HL-60/S4 treated with retinoic acid at 250 ng/mL for 4 days and 3 days (cell line): ENCODE results near the gene RTN3.

ENCODE experiments used
- in situ Hi-C: fragments of 300-500 bp; cut with MboI; formaldehyde crosslinking; loops from 2 replicates; pipeline ENCODE4 v1.7.0; 2022; ENCODE audit warnings: low sequenced_read_pairs

RTN3 gene

DNA sequence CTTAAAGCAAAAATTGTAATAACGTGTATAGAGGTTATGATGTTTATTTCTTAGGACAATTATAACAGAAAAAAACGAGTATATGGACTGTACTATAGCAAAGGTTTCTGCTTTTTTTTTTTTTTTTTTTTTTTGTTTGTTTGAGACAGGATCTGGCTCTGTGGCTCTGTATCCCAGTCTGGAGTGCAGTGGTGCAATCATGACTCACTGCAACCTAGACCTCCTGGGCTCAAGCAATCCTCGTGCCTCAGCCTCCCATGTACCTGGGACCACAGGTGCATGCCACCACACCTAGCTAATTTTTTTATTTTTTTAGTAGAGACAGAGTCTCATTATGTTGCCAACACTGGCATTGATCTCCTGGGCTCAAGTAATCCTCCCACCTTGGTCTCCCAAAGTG lies 48.0 kb downstream of the RTN3 start:
- in situ Hi-C loops: no loop called here

DNA sequence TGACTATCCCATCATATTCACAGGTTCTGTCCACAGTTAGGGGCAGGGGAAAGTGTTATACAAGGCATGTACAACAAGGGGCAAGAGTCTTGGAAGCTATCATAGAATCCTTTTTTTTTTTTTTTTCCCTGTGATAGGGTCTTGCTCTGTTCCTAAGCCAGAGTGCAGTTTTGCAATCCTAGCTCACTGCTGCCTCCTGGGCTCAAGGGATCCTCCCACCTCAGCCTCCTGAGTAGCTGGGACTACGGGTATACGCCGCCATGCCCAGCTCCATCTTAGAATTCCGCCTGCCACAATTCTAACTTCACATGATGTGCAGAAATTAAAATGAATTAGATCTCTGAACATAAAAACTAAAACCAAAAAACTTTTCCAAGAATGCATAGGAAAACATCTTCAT lies 55.6 kb downstream of the RTN3 start:
- in situ Hi-C loops: no loop called here

DNA sequence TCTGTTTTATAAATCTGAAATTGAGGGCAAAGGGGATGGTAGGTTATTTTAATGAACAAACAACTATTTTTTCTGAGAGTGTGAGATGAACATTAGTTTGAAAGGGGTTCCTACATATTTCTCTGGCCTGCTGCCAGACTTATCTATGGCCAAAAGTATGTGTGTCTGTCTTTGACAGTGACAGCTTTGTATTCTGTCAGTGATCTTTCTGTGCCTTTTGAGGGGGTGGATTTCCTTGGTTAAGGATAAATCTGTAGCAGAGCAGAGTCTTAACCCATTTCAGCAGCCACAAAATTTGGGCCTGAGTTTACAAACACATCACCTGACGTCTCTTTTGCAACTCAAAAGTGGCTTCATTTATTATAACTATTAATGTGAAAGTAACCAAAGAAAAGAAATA lies 56.4 kb downstream of the RTN3 start:
- in situ Hi-C loops: no loop called here

DNA sequence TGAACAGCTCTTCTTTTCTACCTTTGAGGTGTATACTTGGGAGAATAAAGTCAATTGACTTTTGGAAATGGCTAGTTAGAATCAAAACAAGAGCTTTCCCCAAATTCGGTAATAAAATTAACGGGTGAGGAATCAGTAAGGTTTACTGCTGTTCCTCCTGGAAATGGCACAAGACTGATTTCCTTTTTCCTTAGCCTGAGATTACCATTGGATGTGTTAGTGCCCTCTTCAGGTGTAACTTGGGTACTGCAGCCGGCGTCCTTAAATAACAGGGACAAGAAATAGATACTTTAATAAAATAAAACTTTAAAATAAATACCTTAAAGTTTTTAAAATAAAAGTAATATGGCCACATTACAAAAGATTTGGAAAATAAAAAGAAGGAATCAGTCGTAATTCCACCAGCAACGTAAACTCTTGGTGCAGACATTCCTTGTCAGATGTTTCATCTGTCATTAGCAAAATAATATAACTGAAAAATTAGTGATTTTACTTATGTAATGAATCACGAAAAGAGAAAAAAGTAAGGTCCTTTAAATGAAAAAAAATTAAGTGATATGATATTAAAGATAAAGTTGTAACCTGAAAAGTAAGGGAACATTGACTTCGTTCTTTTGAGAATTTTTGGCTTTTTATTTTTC lies 57.5 kb downstream of the RTN3 start:
- in situ Hi-C loops: no loop called here

DNA sequence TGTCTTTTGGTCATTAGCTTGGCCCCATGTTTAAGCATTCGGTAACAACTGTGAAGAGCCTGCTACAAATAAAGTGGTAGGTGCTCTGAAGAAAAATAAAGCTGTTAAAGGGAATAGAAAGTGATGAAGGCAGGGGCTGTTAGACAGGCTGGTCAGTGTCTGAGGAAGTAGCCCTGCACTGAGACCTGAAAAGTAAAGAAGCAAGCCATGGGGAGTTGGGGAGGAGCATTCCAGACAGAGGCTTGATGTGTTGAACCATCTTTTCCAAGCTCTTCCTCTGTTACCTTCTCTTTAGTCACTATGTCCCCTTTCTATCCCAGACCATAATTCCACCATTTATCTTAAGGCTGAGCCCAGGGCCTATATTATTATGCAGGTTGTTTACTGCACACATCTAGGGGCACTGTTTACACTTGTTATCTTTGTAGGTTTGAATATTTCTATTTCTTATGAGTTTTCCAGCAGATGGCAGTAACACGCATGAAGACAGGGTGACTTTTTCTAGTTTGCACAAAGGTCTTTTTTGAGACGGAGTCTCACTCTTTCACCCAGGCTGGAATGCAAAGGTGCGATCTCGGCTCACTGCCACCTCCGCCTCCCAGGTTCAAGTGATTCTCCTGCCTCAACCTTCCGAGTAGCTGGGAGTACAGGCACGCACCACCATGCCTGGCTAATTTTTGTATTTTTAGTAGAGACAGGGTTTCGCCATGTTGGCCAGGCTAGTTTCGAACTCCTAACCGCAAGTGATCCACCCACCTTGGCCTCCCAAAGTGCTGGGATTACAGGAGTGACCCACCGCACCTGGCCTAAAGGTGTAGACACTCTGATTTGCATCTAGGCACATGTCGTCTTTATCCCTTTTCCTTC lies 64.2 kb downstream of the RTN3 start:
- in situ Hi-C loops: no loop called here

DNA sequence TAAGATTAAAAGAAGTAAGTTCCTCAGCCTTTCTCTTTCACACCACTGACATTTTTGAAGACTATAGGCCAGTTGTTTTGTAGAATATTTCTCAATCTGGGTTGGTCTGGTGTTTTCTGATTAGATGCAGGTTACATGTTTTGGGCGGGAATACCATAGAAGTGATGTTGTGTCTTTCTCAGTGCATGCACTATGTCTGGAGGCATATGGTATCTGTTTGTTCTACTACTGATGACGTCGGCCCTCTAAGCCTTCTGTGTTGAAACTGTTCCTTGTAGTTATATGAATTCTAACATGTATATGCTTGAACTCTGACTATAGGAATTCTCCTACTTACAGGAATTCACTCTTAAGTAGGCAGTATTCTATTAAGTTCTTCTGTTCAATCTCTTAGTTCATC lies 65.7 kb downstream of the RTN3 start:
- in situ Hi-C loops: no loop called here

DNA sequence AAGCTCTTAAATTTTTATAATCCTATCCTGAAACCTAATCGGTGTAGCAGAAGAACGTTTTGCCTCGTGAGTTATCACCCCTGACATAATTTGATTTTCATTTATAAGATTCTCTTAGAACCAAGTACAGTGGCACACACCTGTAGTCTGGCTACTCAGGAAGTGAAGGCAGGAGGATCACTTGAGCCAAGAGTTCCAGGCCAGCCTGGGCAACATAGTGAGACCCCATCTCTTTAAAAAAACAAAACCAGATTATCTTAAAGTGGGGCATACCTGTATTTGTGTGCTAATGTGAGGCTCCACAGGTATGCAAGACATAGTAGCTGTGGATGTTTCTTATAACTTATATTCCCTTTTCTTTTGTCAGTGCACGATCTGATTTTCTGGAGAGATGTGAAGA lies 68.3 kb downstream of the RTN3 start:
- in situ Hi-C loops: no loop called here

DNA sequence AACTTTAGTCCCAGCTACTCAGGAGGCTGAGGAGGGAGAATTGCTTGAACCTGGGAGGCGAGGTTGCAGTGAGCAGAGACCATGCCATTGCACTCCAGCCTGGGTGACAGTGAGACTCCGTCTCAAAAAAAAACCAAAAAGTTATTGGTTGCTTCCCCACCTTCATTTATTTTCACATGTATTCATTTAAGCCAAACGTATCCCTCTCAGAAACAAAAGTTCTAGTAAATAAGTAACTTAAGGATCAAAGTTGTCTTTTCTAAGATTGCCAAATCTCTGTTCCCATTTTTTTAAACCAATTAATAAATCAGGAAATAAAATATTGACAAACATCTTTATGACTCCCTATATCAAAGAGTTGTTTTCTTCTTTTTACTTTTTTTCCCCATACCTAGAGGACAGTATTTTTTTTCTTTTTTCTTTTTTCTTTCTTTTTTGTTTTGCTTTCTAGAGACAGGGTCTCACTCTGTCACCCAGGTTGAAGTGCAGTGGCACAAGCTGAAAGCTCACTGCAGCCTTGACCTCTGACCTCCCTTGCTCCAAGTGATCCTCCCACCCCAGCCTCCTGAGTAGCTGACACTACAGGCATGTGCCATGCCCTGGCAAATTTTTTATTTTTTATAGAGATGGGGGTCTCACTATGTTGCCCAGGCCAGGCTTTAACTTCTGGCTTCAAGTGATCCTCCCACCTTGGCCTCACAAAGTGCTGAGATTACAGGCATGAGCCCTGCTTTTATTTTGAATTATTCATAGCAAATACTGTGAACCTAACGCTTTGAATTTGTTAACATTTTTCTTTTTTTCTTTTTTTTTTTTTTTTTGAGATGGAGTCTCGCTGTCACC lies 75.8 kb downstream of the RTN3 start:
- in situ Hi-C loops: no loop called here

DNA sequence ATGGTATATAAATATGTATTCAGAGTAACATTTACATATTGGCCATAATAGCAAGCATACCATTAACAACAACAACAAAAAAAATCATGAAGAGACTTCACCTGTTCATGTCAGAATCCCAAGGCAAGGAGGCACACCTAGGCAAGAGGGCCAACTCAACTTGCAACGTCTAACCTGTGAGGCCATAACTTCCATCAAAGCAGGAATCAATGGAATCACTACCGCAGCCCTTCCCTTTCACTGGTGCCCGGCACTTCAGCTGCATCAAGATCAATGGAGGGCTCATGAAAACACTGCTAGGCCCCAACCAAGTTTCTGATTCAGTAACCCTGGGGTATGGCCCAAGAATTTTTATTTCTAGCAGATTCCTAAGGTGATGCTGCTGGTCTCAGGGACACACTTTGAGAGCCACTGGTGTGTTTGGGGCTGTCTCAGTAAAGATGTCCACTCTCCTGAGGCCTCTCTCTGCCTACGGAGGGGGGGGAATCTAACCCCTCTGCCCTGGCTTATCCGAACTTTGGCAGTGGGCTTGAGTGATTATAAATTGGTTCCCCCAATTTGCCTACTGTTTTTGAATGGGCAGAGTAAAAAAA lies 79.3 kb downstream of the RTN3 start:
- in situ Hi-C loops: no loop called here

DNA sequence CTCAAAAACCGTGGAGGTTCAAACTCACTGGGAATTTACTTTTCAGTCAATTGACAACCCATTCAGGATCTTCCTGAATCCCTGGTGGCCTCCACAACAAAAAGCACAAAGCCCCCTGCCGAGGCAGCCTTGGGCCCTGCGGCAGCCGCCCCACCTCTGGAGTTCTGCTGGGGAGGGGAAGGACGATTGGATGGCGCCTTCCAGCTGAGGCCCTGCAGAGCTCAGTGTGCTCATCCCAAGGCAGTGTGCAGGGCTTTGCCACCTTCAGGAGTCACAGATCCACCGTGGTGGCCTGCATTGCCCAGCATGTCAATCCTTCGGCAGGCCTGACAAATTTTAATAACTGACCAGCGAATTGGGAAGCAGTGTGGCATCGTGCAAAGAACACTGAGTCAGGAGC lies 79.9 kb downstream of the RTN3 start:
- in situ Hi-C loops: no loop called here

DNA sequence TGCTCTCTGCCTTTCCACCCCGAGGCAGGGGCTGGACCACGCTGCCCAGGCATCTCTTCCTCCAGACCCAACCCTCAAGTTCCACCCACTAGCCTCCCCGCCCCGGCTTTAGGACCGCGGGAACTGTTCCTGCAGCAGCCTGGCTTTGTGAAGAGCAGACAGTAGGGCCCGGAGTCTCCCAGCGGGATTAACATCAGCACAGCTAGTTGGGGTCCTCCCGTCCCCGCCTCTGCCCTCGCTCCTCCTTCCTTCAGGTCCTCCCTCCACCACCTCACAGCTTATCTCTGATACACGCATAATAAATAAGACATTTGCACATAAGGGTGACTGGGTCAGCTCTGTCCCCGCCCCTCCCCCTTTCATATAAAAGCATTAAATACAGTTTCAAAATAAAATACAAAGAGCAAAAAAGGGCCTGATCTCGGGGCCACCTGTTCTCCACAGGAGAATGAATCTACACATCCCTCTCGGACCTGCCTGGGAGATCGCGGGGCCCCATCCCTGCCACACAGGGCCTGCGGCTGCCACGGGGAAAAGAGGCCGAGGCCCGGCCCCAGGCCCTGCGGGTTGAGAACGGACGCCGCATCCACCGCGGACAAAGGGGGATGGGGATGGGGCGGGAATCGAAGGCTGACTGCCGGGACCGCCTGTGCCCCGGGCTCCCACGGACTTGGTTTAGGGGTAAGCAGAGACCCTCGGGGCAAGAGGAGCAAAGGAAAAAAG lies 80.8 kb downstream of the RTN3 start:
- in situ Hi-C loops: no loop called here

DNA sequence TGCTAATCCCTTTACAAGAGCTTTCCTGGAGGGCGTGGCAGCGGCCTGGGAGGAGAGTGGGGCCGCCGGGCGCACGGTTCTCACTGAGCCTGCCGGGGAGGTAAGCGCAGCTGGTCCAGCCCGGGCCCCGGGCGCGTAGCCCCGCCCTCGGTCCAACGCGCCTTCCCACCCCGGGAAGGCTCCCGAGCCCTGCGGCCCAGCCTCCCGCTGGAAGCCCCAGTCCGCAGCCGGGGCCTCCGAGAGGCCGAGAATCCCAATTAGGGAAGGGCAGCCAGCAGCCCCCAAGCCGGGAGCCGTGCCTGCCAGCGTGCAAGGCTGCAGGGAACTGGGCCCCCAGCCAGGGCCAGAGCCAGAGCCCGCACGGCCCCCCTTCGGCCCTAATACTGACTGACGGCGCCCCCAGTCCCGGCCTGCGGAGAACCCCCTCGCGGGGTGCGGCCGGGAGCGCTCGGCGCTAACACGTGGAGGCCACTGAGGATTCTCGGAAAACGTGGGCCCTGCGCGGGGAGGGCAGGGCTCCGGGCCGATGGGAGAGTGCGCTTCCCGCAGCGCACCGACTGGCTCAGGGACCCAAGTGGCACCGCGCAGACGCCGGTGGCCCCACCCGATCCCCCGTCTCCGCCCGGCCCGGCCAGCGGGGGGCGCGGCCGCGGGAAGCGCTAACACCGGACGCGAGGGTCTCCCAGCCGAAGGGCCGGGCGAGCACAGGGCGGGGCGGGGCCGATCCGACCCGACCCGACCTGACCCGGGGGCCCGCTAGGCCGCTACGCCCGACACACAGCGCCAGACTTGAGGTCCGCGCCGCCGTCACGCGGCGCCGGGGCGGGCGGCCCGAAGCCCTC lies 81.6 kb downstream of the RTN3 start:
- in situ Hi-C loops: no loop called here

DNA sequence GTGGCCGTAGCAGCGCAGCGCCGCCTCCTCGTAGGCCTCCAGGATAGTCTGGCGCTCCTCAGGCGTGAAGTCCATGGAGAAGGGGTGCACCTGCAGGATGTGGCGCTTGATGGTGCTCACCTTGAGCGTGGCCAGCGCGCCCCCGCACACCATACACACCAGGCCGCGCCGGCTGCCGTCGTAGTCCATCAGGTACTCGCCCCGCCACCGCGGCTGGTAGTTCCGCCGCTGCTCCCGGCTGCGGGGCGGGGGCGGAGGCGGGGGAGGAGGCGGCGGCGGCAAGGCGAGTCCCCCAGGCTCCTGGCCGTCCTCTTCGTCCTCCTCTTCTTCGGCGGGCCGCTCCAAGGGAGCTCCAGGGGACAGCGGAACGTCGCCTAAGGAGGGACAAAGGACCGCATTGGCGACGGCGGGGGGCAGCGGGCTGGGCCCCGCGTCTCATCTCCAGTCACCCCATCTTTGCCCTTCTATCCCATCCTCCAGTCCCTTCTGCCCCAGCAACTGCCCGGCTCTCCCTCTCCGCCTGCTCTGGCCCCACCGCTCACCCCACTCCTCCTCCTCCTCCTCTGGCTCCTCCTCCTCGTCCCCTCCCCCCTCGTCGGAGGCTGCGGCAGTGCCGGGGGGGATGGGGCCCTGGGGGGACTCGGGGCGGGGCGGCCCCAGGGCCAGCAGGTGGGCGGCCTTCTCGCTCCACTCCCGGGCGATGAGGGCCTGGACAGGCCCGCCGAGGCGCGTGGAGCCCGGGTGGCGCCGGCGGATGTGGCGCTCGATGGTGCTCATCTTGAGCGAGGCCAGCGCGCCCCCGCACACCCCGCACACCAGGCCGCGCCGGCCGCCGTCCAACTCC lies 82.4 kb downstream of the RTN3 start:
- in situ Hi-C loops: no loop called here

DNA sequence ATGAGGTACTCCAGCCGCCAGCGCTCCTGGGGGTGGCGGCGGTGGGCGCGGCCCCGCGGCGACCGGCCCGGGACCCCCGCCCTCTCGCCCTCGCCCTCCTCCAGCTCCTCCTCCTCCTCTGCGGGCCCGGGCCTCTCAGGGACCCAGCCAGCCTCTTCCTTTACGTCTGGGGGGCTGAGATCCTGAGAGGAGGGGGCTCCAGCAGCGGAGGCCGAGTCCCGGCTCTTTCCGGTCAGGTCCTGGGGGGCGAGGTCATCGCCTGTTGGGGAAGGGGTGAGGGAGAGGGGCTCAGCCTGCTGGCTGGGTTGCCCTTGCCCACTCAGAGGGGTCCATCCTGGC lies 83.0 kb downstream of the RTN3 start:
- in situ Hi-C loops: no loop called here

DNA sequence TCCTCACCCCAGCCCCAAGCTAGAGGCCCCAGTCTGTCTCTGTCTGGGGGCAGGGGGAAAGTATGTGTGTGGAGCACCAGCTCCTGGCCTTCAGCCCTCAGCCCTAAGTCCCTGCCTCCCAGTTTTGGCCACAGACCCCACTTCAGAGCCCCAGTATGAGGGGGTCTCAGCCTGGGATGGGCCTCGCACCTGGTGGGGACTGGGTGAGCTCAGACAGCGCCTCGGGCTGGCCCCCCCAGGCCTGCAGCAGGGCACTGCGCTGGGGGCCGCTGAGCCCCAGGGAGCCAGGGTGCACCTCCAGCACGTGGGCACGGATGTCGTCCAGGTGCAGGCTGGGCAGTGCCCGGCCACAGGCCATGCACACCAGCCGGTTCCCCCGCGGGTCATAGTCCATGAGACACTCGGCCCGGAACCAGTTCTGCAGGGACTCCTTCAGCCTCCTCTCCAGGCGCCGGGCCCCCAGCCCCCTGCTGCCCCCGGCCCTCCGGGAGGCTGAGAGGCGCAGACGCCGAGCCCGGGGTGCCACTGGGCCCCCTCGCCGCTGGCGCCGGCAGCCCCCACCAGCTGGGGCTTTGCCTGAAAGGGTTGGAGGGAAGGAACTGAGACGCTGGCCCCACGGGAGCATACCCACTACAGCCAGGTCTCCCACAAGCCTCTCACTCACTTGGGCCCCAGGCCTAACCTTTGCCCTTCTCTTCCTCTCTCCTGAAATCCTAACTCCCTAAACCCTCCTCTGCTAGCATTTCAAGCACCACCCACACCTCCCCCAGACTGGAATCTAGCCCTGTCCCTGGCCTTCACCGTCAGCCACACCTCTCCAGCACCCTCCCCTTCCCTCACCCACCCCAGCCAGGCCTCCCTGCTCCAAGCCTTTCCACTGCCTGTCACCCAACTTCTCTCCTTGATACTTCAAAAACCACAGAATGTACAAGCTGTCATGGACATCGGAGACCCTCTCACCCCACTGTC lies 83.7 kb downstream of the RTN3 start:
- in situ Hi-C loops: no loop called here

DNA sequence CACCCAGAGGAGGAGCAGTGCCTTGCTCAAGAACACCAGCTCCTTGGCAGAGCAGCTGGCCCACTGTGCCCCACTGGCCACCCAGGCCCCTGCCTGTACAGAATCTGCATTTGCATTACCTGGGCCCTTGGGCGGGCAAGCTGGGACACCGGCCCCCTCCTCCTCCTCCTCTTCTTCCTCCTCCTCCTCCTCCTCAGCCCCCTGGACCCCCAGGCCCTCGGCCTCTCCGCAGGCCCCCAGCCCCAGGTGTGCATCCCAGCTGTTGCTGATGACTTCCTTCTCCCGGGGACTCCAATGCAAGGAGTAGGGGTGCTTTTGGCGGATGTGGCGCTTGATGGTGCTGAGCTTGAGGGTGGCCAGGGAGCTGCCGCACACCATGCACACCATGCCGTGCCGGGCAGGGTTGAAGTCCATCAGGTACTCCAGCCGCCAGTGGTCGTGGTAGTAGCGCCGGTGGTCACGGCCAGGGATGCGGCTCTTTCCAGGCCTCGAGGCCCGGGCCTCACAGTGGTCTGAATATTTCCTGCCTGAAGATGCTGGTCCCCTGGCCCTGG lies 84.5 kb downstream of the RTN3 start:
- in situ Hi-C loops: no loop called here

DNA sequence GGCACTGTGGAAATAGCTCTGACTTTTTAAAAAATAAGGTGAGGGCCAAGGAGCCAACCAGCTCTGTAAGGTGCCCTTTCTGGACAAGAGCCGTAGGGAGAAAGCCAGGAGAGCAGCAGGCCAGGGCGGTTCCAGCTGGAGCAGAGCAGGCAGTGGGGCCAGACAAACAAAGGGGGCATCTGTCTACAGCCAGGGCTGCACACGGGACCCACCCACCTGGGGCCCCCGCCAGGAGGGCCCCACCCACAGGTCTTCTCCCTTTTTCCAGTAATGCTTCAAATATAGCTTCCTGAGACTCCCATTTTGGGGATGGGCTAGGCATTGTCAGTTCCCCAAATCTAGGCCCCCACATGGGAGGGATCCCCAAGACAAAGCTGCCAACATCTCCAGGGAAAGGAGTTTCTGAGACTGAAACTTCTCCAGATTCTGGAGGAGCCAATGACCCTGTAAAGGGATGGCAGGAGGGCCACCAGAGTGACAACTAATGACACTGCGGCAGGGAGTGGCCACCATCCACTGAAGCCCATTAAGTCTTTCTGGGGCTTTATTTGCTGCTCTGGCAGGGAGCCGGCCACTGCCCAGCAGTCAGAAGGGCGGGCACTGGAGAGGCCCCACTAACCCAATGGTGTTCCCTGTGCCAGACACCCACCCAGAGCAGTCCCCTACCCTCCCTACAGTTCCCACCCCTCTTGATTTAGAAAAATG lies 85.4 kb downstream of the RTN3 start:
- in situ Hi-C loops: no loop called here
